ENCODE measurements around the gene RASGEF1C.

- TF ChIP-seq CTCF (conservative IDR thresholded peaks at IDR 0.05; ENCODE audit: low read depth, low read length): no peak
- TF ChIP-seq EZH2 (IDR thresholded peaks at IDR 0.05; ENCODE audit: low read length, unreplicated experiment): no peak
- TF ChIP-seq EZH2phosphoT487 (IDR thresholded peaks at IDR 0.05; ENCODE audit: borderline replicate concordance, low read length): no peak
These were observed 65.2 kb downstream of the RASGEF1C start for GRCh38 chr5:180143656-180144364.

All from PC-3 (cell line).